IMR-90 (cell line): ENCODE results near the gene PIP4K2A. TPM values are rescaled to one million over a fixed set of nuclear protein-coding genes. Genes with fewer than 3 reads are reported as not detected.

Source experiments
- ATAC-seq: fragments of 200-7000 bp; cut with Tn5 transposase; 2 replicates; pipeline ENCODE4 v1.9.1; 2020; ENCODE audit warnings: low read depth, mild to moderate bottlenecking, moderate library complexity
- BruUV-seq: library from RNA; stranded (reverse); fragments of 400-500 nt; replicated peaks from 2 replicates; lab custom pipeline; 2021; lab: Mats Ljungman, UMichigan
- CTCF ChIA-PET: fragments of 300-600 bp; formaldehyde crosslinking; extraction: SDS; loops from one replicate; lab custom pipeline; 2021; ENCODE audit warnings: antibody characterized with exemption; lab: Yijun Ruan, JAX
- POLR2A ChIA-PET: fragments of 300-600 bp; sonication (Branson Sonifier 250); formaldehyde crosslinking; loops from one replicate; lab custom pipeline; 2022; ENCODE audit warnings: antibody characterized with exemption; ENCODE audit not compliant: unreplicated experiment; lab: Charles Lee
- DNase-seq: peaks from one replicate; pipeline ENCODE4 v3.0.0; 2013
- H2AFZ ChIP-seq: replicated peaks from 2 replicates; pipeline ENCODE3; 2013; ENCODE audit warnings: low read length, mild to moderate bottlenecking; ENCODE audit not compliant: poor library complexity
- H2AK5ac ChIP-seq: 2 replicates; pipeline ENCODE4 v1.6.1; 2013; ENCODE audit warnings: low read depth, low read length, inconsistent platforms
- H2AK9ac ChIP-seq: replicated peaks from 2 replicates; pipeline ENCODE3; 2013; ENCODE audit warnings: mild to moderate bottlenecking, low read depth, low read length, moderate library complexity; ENCODE audit not compliant: poor library complexity
- H2BK120ac ChIP-seq: 2 replicates; pipeline ENCODE4 v1.6.1; 2013; ENCODE audit warnings: low read depth, low read length, inconsistent platforms
- H2BK15ac ChIP-seq: 3 replicates; pipeline ENCODE4 v1.6.1; 2013; ENCODE audit warnings: low read depth, low read length, inconsistent platforms
- H2BK20ac ChIP-seq: 2 replicates; pipeline ENCODE4 v1.6.1; 2013; ENCODE audit warnings: low read depth, mild to moderate bottlenecking, inconsistent platforms, low read length, moderate library complexity
- H2BK5ac ChIP-seq: 2 replicates; pipeline ENCODE4 v1.6.1; 2013; ENCODE audit warnings: mild to moderate bottlenecking, low read depth, low read length, inconsistent platforms; ENCODE audit not compliant: poor library complexity, severe bottlenecking
- H3K14ac ChIP-seq: replicated peaks from 2 replicates; pipeline ENCODE4 v1.6.1; 2013; ENCODE audit warnings: low read depth, low read length, inconsistent platforms
- H3K18ac ChIP-seq: 2 replicates; pipeline ENCODE4 v1.6.1; 2013; ENCODE audit warnings: low read depth, low read length, control low read depth
- H3K23ac ChIP-seq: 2 replicates; pipeline ENCODE4 v1.6.1; 2013; ENCODE audit warnings: low read depth, low read length, inconsistent platforms
- H3K27ac ChIP-seq: 2 replicates; pipeline ENCODE4 v1.5.1; 2013; ENCODE audit warnings: mild to moderate bottlenecking, control low read depth, low read length; ENCODE audit not compliant: insufficient read depth
- H3K27me3 ChIP-seq: 2 replicates; pipeline ENCODE4 v1.6.1; 2013; ENCODE audit warnings: low read length; ENCODE audit not compliant: control insufficient read depth, insufficient read depth
- H3K36me3 ChIP-seq: 2 replicates; pipeline ENCODE4 v1.6.1; 2013; ENCODE audit warnings: low read length, mixed read lengths; ENCODE audit not compliant: control insufficient read depth, insufficient read depth
- H3K4ac ChIP-seq: 2 replicates; pipeline ENCODE4 v1.6.1; 2013; ENCODE audit warnings: low read depth, low read length, inconsistent platforms
- H3K4me1 ChIP-seq: 2 replicates; pipeline ENCODE4 v1.6.1; 2013; ENCODE audit warnings: low read length, mixed read lengths; ENCODE audit not compliant: control insufficient read depth, insufficient read depth
- H3K4me2 ChIP-seq: 2 replicates; pipeline ENCODE4 v1.6.1; 2013; ENCODE audit warnings: low read depth, mild to moderate bottlenecking, control low read depth, low read length, moderate library complexity
- H3K4me3 ChIP-seq: 2 replicates; pipeline ENCODE4 v1.5.1; 2013; ENCODE audit warnings: low read depth, mild to moderate bottlenecking, control low read depth, low read length, moderate library complexity; ENCODE audit not compliant: insufficient read depth
- H3K56ac ChIP-seq: 2 replicates; pipeline ENCODE4 v1.6.1; 2013; ENCODE audit warnings: low read length, inconsistent platforms; ENCODE audit not compliant: insufficient read depth; ENCODE audit errors: extremely low read depth
- H3K79me1 ChIP-seq, 2 experiments: 2 replicates each; pipeline ENCODE4 v1.6.1; 2013; ENCODE audit warnings: low read length in 2 of 2, inconsistent platforms in 1 of 2, low read depth in 1 of 2
- H3K9ac ChIP-seq: 2 replicates; pipeline ENCODE4 v1.6.1; 2013; ENCODE audit warnings: low read depth, low read length, control low read depth
- H3K9me1 ChIP-seq: 2 replicates; pipeline ENCODE4 v1.6.1; 2013; ENCODE audit warnings: low read length, inconsistent platforms; ENCODE audit not compliant: insufficient read depth
- H3K9me3 ChIP-seq: 2 replicates; pipeline ENCODE4 v1.6.1; 2013; ENCODE audit warnings: low read length; ENCODE audit not compliant: control insufficient read depth, insufficient read depth
- H4K20me1 ChIP-seq: 2 replicates; pipeline ENCODE4 v1.6.1; 2013; ENCODE audit warnings: low read length, inconsistent platforms; ENCODE audit not compliant: insufficient read depth
- H4K5ac ChIP-seq: 2 replicates; pipeline ENCODE4 v1.6.1; 2013; ENCODE audit warnings: mild to moderate bottlenecking, low read depth, low read length, control low read depth
- H4K8ac ChIP-seq, 2 experiments: 2 replicates each; pipeline ENCODE4 v1.6.1; 2013; ENCODE audit warnings: low read depth in 2 of 2, low read length in 2 of 2, control low read depth in 1 of 2, inconsistent platforms in 1 of 2
- H4K91ac ChIP-seq: 2 replicates; pipeline ENCODE4 v1.6.1; 2013; ENCODE audit warnings: low read depth, low read length, inconsistent platforms; ENCODE audit not compliant: insufficient read depth
- BHLHE40 ChIP-seq: fragments of 150-350 bp; IDR thresholded peaks from 2 replicates; pipeline ENCODE4 v1.6.1; 2016; ENCODE audit warnings: mild to moderate bottlenecking, low read depth, low read length
- CEBPB ChIP-seq: IDR thresholded peaks from 2 replicates; pipeline ENCODE4 v1.6.1; 2012; ENCODE audit warnings: low read depth, low read length, improper control_type of control experiment
- CHD1 ChIP-seq: IDR thresholded peaks from 2 replicates; pipeline ENCODE4 v1.6.1; 2012; ENCODE audit warnings: low read depth, low read length, improper control_type of control experiment
- FOS ChIP-seq: fragments of 150-350 bp; IDR thresholded peaks from 2 replicates; pipeline ENCODE4 v1.6.1; 2016; ENCODE audit warnings: low read depth, low read length
- MAFK ChIP-seq: IDR thresholded peaks from 2 replicates; pipeline ENCODE4 v1.6.1; 2012; ENCODE audit warnings: low read depth, low read length, improper control_type of control experiment
- MAZ ChIP-seq: IDR thresholded peaks from 2 replicates; pipeline ENCODE4 v1.6.1; 2012; ENCODE audit warnings: low read depth, mild to moderate bottlenecking, low read length, improper control_type of control experiment, moderate library complexity, borderline replicate concordance
- MXI1 ChIP-seq: IDR thresholded peaks from 2 replicates; pipeline ENCODE4 v1.6.1; 2012; ENCODE audit warnings: low read depth, mild to moderate bottlenecking, low read length, moderate library complexity, borderline replicate concordance
- NFE2L2 ChIP-seq: fragments of 150-350 bp; IDR thresholded peaks from 2 replicates; pipeline ENCODE4 v1.6.1; 2016; ENCODE audit warnings: low read depth, mild to moderate bottlenecking, low read length
- POLR2A ChIP-seq: IDR thresholded peaks from 2 replicates; pipeline ENCODE4 v1.6.1; 2012; ENCODE audit warnings: mild to moderate bottlenecking, low read depth, low read length
- RAD21 ChIP-seq: IDR thresholded peaks from 2 replicates; pipeline ENCODE4 v1.6.1; 2012; ENCODE audit warnings: low read length, improper control_type of control experiment
- RCOR1 ChIP-seq: IDR thresholded peaks from 2 replicates; pipeline ENCODE4 v1.6.1; 2012; ENCODE audit warnings: mild to moderate bottlenecking, low read length, improper control_type of control experiment; ENCODE audit not compliant: insufficient replicate concordance
- RFX5 ChIP-seq: IDR thresholded peaks from 2 replicates; pipeline ENCODE4 v1.8.0; 2012; ENCODE audit warnings: low read depth, mild to moderate bottlenecking, low read length, moderate library complexity
- SMC3 ChIP-seq: fragments of 150-350 bp; IDR thresholded peaks from 2 replicates; pipeline ENCODE4 v1.6.1; 2016; ENCODE audit warnings: low read depth, mild to moderate bottlenecking, antibody characterized with exemption, low read length, moderate library complexity
- WGBS, 2 experiments: methylation state at CpG; one replicate each; pipeline versions ENCODE4 v1.1.5 to v1.1.7; 2013; ENCODE audit warnings: missing lambda C conversion rate in 2 of 2; ENCODE audit not compliant: insufficient read length in 1 of 2; ENCODE audit errors: extremely low coverage in 2 of 2; 5-methylcytosine and 5-hydroxymethylcytosine counted together
- dilution Hi-C: fragments of 300-500 bp; cut with HindIII; formaldehyde crosslinking; loops from one replicate; pipeline ENCODE4 v1.14.3; 2018; ENCODE audit warnings: low sequenced_read_pairs; ENCODE audit not compliant: unreplicated experiment
- in situ Hi-C: fragments of 300-500 bp; cut with MboI; formaldehyde crosslinking; loops from 3 replicates; pipeline ENCODE4 v1.14.3; 2019; ENCODE audit warnings: low sequenced_read_pairs, inconsistent platforms, mixed read lengths
- intact Hi-C: fragments of 100-400 bp; cut with micrococcal nuclease; formaldehyde crosslinking; loops from 2 replicates; pipeline ENCODE4 v1.10.0; 2022
- polyA plus RNA-seq, 3 experiments: library from polyadenylated mRNA; depleted of rRNA; stranded (reverse); fragments of >200 nt; gene quantifications; 2 replicates each; pipeline ENCODE4 v1.2.3, GENCODE V29; 2012; ENCODE audit warnings: low replicate concordance in 1 of 3
- total RNA-seq: library from RNA; depleted of rRNA; stranded (reverse); fragments of >200 nt; gene quantifications from 2 replicates; pipeline ENCODE4 v1.2.3, GENCODE V29; 2012
- TF ChIP-seq, protein P1 (sequence below): fragments of 150-350 bp; IDR thresholded peaks from 2 replicates; pipeline ENCODE4 v1.6.1; 2016; ENCODE audit warnings: low read depth, mild to moderate bottlenecking, low read length, moderate library complexity, borderline replicate concordance
- TF ChIP-seq, protein P2 (sequence below): conservative IDR thresholded peaks from 2 replicates; pipeline ENCODE4 v1.5.1; 2012; ENCODE audit warnings: mild to moderate bottlenecking, low read depth, low read length, improper control_type of control experiment
- TF ChIP-seq, protein P3 (sequence below): fragments of 150-350 bp; IDR thresholded peaks from 2 replicates; pipeline ENCODE4 v1.6.1; 2017; ENCODE audit warnings: mild to moderate bottlenecking, antibody characterized with exemption, low read length, low read depth

The PIP4K2A gene
- total and polyA plus RNA-seq, 2 of the 4 experiments (the other 2 are of a cell fraction) = 9.8 to 18.1 TPM

DNA sequence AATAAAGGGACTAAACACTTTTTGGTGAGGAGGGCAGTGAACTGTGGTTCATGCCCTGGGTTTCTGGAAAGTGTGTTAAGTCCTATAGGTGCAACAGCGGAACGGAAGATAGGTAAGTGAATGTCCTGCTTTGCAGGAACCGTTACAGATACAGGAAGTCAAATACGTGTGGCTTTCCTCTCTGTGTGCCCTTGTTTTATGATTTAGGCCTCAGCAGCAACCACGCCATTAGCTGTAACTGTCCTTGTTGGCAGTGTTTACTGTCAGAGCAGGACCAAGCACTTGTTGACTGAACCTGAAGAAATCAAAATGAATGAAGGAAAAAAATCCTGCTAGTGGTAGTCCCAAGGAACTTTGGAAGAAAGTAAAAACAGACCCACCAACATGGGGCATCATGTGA, 150.3 kb downstream of the PIP4K2A start:
- ChIA-PET POLR2A (no interaction called here), CTCF (no interaction called here)
- Histone ChIP-seq H3K4me3 (no peak overlapping the region), H3K18ac (no peak overlapping the region), H3K27ac (no peak overlapping the region), H3K9me3 (no peaks in the 10 kb centered on the region), H2BK5ac (no peak overlapping the region), H2AK9ac (no peak overlapping the region), H3K9me1 (peaks cover 7% of the 10 kb centered on the region; the same call in 1 of the 2 replicates), H3K56ac (no peak overlapping the region), H4K5ac (no peak overlapping the region), H2BK20ac (no peak overlapping the region), H2AK5ac (no peak overlapping the region), H3K79me1 (no peaks in the 10 kb centered on the region), H3K4me1 (no peaks in the 10 kb centered on the region), H2BK15ac (no peak overlapping the region), H3K14ac (no peak overlapping the region), H3K36me3 (peaks cover 8% of the 10 kb centered on the region), H3K4ac (no peak overlapping the region), H4K91ac (no peak overlapping the region), H3K27me3 (no peaks in the 10 kb centered on the region), H2BK120ac (no peak overlapping the region), H4K20me1 (no peaks in the 10 kb centered on the region), H2AFZ (no peak overlapping the region), H3K9ac (no peak overlapping the region), H4K8ac (no peak overlapping the region), H3K4me2 (no peak overlapping the region), H3K23ac (no peak overlapping the region)
- TF ChIP-seq RCOR1 (no peak), MXI1 (no peak), NFE2L2 (no peak), FOS (no peak), RFX5 (no peak), RAD21 (no peak), CHD1 (no peak), MAFK (no peak), SMC3 (no peak), POLR2A (no peak), CEBPB (no peak), BHLHE40 (no peak), MAZ (no peak)
- TF ChIP-seq, protein P1, sequence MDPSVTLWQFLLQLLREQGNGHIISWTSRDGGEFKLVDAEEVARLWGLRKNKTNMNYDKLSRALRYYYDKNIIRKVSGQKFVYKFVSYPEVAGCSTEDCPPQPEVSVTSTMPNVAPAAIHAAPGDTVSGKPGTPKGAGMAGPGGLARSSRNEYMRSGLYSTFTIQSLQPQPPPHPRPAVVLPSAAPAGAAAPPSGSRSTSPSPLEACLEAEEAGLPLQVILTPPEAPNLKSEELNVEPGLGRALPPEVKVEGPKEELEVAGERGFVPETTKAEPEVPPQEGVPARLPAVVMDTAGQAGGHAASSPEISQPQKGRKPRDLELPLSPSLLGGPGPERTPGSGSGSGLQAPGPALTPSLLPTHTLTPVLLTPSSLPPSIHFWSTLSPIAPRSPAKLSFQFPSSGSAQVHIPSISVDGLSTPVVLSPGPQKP = no peak
- TF ChIP-seq, protein P2, sequence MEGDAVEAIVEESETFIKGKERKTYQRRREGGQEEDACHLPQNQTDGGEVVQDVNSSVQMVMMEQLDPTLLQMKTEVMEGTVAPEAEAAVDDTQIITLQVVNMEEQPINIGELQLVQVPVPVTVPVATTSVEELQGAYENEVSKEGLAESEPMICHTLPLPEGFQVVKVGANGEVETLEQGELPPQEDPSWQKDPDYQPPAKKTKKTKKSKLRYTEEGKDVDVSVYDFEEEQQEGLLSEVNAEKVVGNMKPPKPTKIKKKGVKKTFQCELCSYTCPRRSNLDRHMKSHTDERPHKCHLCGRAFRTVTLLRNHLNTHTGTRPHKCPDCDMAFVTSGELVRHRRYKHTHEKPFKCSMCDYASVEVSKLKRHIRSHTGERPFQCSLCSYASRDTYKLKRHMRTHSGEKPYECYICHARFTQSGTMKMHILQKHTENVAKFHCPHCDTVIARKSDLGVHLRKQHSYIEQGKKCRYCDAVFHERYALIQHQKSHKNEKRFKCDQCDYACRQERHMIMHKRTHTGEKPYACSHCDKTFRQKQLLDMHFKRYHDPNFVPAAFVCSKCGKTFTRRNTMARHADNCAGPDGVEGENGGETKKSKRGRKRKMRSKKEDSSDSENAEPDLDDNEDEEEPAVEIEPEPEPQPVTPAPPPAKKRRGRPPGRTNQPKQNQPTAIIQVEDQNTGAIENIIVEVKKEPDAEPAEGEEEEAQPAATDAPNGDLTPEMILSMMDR = no peak
- TF ChIP-seq, protein P3, sequence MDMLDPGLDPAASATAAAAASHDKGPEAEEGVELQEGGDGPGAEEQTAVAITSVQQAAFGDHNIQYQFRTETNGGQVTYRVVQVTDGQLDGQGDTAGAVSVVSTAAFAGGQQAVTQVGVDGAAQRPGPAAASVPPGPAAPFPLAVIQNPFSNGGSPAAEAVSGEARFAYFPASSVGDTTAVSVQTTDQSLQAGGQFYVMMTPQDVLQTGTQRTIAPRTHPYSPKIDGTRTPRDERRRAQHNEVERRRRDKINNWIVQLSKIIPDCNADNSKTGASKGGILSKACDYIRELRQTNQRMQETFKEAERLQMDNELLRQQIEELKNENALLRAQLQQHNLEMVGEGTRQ = no peak
- intact Hi-C loops (no loop called here), dilution Hi-C loops (no loop called here), in situ Hi-C loops (loop anchor here (25.0 kb wide), 1 partner anchor 552 kb away; the partner anchor contains the start of gene DNAJC1)
- WGBS, 2 experiments = 87% methylated on average over 5 of the region's 5 CpGs; no CpG with 5 or more reads in 1 of the 2 experiments
- ATAC-seq (no peak), DNase-seq (no peak)
- no TSS peak for BruUV-seq
